ENCODE results near the gene CDH6. TPM values are rescaled to one million over a fixed set of nuclear protein-coding genes. Genes with fewer than 3 reads are reported as not detected.

The CDH6 gene
- total and polyA plus RNA-seq, 2 of the 4 experiments (the other 2 are of a cell fraction), result 72.2 to 232 TPM

- Histone ChIP-seq H3K18ac (ENCODE audit: low read depth, low read length) (no peak overlapping the region), H4K5ac (ENCODE audit: low read depth, low read length) (no peak overlapping the region), H2AFZ (replicated peaks; ENCODE audit: low read length, poor library complexity) (no peak overlapping the region), H3K56ac (ENCODE audit: extremely low read depth, insufficient read depth, low read length) (no peak overlapping the region), H4K91ac (ENCODE audit: insufficient read depth, low read depth, low read length) (no peak overlapping the region), H3K79me1 (ENCODE audit: low read depth in 1 of 2, low read length in 2 of 2) (peaks cover 31 to 45% of the 10 kb centered on the region in 2 experiments), H3K4ac (ENCODE audit: low read depth, low read length) (no peak overlapping the region), H3K27ac (ENCODE audit: insufficient read depth, low read length) (no peak overlapping the region), H3K4me1 (ENCODE audit: control insufficient read depth, insufficient read depth, low read length) (no peaks in the 10 kb centered on the region; the same call in 1 of the 2 replicates), H2BK20ac (ENCODE audit: low read depth, low read length) (no peak overlapping the region), H3K36me3 (ENCODE audit: control insufficient read depth, insufficient read depth, low read length) (peaks cover 8% of the 10 kb centered on the region), H4K20me1 (ENCODE audit: insufficient read depth, low read length) (peaks cover 3% of the 10 kb centered on the region; the same call in 1 of the 2 replicates), H3K9me3 (ENCODE audit: control insufficient read depth, insufficient read depth, low read length) (no peaks in the 10 kb centered on the region), H4K8ac (ENCODE audit: low read depth in 2 of 2, low read length in 2 of 2) (no peak overlapping the region), H3K27me3 (ENCODE audit: control insufficient read depth, insufficient read depth, low read length) (no peaks in the 10 kb centered on the region), H2BK5ac (ENCODE audit: low read depth, low read length, poor library complexity, severe bottlenecking) (no peak overlapping the region), H3K4me3 (ENCODE audit: insufficient read depth, low read depth, low read length) (no peak overlapping the region), H2BK15ac (ENCODE audit: low read depth, low read length) (no peak overlapping the region), H2AK9ac (replicated peaks; ENCODE audit: low read depth, low read length, poor library complexity) (no peak overlapping the region), H3K4me2 (ENCODE audit: low read depth, low read length) (no peak overlapping the region), H3K14ac (replicated peaks; ENCODE audit: low read depth, low read length) (no peak overlapping the region), H3K9me1 (ENCODE audit: insufficient read depth, low read length) (peaks cover 14% of the 10 kb centered on the region), H3K23ac (ENCODE audit: low read depth, low read length) (no peak overlapping the region; the same call in 1 of the 2 replicates), H2BK120ac (ENCODE audit: low read depth, low read length) (no peak overlapping the region), H2AK5ac (ENCODE audit: low read depth, low read length) (no peak overlapping the region), H3K9ac (ENCODE audit: low read depth, low read length) (no peak overlapping the region)
- no TSS peak for BruUV-seq (replicated peaks)
- dilution Hi-C loops (cut with HindIII; ENCODE audit: low sequenced_read_pairs, unreplicated experiment) (no loop called here), intact Hi-C loops (cut with micrococcal nuclease) (no loop called here), in situ Hi-C loops (cut with MboI; ENCODE audit: low sequenced_read_pairs) (loop anchor here (10.0 kb wide), 1 partner anchor 843 kb away; no protein-coding TSS in a partner anchor)
- ATAC-seq (ENCODE audit: low read depth) (no peak), DNase-seq (no peak)
- ChIA-PET POLR2A (ENCODE audit: unreplicated experiment) (no interaction called here), CTCF (interaction anchor here (0.6 to 1.3 kb wide), 2 partner anchors 15 to 23 kb away, joined by 4 read pairs; no protein-coding TSS in a partner anchor)
- TF ChIP-seq MAZ (IDR thresholded peaks at IDR 0.05; ENCODE audit: borderline replicate concordance, low read depth, low read length), result no peak
- no peak for TF ChIP-seq BHLHE40 (IDR thresholded peaks at IDR 0.05; ENCODE audit: low read depth, low read length)
- no peak for TF ChIP-seq MAFK (IDR thresholded peaks at IDR 0.05; ENCODE audit: low read depth, low read length)
- no peak for TF ChIP-seq ELK1 (IDR thresholded peaks at IDR 0.05; ENCODE audit: borderline replicate concordance, low read depth, low read length)
- no peak for TF ChIP-seq CEBPB (IDR thresholded peaks at IDR 0.05; ENCODE audit: low read depth, low read length)
- TF ChIP-seq SMC3 (IDR thresholded peaks at IDR 0.05; ENCODE audit: low read depth, low read length), result no peak
- no peak for TF ChIP-seq MXI1 (IDR thresholded peaks at IDR 0.05; ENCODE audit: borderline replicate concordance, low read depth, low read length)
- TF ChIP-seq FOS (IDR thresholded peaks at IDR 0.05; ENCODE audit: low read depth, low read length), result no peak
These were observed 53.9 kb downstream of the CDH6 start for GRCh38 chr5:31247381-31247780.

All from IMR-90 (cell line).